ENCODE measurements around the gene TRAPPC5.

The TRAPPC5 gene

DNA sequence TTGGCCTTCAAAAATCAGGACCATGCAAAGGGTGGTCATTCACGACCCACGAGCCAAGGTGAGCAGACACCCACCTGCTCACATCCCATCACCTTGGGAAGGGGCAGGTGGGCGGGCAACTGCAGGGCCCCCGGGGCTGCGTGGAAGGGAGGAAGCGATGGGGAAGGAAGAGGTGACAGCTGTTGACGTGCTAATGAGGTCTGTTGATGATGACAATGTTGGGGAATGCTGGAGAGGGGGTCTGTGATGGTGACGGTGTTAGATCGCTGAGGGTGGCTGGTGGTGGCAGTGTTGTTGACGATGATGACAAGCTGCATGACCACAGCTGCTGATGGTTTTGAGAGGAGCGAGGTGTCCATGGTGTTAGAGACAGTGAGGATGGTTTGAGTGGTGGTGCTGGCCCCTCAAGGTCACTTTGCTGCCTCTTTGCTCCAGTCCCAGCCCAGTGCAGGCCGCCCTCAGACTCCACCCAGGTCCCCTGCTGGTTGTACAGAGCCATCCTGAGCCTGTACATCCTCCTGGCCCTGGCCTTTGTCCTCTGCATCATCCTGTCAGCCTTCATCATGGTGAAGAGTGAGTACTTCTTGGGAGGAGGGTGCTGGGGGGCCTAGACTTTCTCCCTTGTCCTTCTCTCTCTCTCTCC is 2.8 kb upstream of the TRAPPC5 start:
- no peak for DNase-seq

DNA sequence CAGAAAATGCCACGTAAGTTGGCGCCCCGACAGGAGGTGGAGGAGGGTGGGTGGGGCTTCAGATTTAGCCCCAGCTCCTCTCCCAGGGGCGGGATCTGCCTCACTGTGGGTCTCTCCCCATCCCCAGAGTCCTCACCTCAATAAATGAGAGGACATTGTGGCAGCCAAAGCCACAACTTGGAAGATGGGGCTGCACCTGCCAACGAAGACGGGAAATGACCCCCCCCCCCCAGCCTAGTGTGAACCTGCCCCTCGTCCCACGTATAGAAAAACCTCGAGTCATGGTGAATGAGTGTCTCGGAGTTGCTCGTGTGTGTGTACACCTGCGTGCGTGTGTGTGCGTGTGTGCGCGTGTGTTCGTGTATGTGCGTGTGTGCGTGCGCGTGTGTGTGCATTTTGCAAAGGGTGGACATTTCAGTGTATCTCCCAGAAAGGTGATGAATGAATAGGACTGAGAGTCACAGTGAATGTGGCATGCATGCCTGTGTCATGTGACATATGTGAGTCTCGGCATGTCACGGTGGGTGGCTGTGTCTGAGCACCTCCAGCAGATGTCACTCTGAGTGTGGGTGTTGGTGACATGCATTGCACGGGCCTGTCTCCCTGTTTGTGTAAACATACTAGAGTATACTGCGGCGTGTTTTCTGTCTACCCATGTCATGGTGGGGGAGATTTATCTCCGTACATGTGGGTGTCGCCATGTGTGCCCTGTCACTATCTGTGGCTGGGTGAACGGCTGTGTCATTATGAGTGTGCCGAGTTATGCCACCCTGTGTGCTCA is 1.5 kb upstream of the TRAPPC5 start:
- DNase-seq, result peak; percentile 82

DNA sequence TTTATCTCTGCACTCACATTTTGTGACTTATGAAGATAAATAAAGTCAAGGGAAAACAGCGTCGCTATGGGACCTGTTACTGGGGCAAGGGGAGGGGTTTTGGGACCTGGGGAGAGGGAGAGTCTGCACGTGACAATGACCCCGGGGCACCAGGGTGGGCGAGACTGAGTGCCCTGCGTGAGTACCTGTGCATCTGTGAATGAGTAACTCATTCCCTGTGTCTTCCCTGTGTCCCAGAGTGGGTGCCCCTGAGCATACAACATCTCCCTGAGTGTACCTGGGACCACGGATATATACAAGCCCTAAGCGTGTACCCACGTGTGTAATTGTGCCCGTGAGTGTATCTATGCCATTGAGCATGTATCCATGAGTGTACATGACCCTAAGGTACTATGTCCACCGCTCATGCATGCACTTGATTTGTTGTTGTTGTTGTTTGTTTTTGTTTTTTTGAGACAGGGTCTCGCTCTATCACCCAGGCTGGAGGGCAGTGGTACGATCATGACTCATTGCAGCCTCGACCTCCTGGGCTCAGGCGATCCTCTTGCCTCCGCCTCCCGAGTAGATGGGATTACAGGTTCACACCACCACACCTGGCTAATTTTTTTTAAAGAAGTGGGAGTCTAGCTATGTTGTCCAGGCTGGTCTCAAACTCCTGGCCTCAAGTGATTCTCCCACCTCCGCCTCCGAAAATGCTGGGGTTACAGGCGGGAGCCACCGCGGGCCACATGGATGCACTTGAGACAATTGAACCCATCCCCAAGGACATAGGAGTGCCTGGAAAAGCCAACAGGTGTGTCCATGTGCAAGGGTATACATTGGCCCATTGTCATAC is 645 bp upstream of the TRAPPC5 start:
- DNase-seq, result no peak

DNA sequence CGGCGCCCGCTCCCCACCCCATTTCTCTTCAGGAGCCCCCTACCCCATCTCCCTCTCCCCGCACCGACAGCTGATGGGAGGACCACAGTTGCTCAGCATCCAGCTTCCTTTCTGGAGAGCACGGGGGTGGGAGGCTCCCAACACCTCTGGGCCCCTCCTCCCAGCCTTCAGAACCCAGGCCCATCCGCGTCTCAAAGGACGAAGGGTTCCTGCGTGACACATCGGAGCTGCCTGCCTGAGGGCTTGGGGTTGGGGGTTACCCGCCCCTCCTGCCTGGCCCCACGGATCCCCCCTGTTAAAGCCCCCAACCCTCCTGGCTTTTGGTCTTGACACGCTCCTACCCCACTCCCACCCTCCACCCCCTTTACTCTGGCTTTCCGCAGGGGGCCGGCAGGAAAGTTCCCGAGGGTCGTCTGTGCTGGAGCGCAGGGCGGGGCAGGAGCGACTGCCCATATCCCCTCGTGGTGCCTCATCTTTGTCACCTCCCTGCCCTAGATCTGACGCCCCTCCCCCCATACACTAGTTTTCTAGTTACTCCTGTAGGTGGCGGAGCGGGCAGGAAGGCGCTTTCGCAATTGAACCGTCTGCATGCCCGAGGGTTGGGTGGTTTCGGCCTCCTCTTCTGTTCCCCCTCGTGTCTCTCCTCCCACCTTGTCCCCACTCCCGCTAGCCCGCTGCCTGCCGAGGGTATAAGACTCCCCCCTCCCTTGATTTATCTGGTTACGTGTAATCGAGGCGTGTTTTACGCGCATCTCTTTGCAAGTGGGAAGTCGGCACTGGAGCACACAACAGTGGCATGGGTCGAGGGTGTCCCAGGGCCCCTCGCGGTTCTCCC is 924 bp downstream of the TRAPPC5 start:
- DNase-seq, result peak; percentile 96

DNA sequence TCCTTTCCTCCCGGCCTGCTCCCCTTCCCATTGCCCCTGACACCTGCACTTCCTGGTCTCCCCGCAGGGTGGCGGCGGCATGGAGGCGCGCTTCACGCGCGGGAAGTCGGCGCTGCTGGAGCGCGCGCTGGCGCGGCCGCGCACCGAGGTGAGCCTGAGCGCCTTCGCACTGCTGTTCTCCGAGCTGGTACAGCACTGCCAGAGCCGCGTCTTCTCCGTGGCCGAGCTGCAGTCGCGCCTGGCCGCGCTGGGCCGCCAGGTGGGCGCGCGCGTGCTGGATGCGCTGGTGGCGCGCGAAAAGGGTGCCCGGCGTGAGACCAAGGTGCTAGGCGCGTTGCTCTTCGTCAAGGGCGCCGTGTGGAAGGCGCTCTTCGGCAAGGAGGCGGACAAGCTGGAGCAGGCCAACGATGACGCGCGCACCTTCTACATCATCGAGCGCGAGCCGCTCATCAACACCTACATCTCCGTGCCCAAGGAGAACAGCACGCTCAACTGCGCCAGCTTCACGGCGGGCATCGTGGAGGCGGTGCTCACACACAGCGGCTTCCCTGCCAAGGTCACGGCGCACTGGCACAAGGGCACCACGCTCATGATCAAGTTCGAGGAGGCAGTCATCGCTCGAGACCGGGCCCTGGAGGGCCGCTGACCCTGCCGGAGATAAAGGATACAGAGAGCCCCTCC is 1.7 kb downstream of the TRAPPC5 start:
- no peak for DNase-seq

DNA sequence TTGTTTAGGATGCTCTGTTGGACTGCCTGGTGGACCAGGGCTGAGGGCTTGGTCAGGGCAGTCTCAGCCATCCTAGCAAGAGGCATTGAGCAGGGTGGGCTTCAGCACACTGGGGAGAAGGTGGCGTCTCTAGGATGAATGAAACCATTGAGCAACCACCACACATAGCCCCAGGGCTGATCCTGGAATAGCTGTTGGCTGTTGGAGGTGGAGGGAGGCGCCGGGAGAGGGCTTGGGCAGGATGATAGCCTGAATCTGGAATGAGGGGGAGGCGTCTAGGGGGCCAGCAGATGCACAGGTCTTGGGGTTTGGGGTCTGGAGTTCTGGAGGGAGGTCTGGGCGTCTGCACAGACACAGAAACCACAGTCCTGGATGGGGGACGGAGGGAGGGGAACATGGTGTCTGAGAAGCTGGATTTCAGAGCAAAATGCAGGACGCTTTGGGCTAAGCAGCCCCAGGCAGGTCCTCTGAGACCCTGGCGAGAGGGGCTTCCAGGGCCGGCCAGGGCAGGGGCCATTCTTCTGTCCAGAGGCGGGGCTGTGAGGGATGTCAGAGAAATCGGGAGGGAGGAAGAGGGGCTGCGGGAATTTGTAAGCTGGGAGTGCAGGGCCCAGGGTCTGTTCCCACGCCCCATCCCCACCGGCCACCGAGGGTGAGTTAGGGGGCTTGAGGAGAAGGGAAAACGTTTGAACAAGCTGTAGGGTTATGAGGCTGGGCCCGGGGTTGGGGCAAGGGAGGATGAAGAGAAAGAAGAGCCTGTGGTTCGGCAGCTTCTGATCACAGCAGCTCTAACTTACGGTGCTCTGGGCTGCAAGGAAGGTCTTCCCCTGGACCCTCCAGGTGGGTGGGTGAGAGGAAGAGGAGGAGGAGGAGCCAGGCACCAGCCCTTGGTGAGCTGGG is 5.2 kb downstream of the TRAPPC5 start:
- DNase-seq, result no peak

DNA sequence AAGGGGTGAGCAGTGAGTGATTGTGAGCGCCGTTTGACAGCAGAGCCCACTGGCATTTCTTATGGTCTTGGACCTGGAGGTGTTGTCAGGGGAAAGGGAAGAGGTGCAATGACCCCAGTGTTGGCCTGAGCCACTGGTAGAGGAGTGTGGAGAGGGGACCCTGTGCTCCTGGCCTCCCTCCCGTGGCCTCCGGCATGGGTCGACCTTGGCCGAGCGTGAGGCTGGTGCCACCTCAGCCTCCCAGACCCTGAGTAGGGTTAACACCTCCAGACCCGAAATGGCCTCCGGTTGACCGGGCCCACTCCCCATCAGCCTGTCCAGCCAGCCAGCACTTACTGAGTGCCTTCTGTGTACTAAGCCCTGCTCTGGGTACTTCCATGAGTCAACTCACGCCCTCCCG is 6.5 kb downstream of the TRAPPC5 start:
- DNase-seq, result no peak

DNA sequence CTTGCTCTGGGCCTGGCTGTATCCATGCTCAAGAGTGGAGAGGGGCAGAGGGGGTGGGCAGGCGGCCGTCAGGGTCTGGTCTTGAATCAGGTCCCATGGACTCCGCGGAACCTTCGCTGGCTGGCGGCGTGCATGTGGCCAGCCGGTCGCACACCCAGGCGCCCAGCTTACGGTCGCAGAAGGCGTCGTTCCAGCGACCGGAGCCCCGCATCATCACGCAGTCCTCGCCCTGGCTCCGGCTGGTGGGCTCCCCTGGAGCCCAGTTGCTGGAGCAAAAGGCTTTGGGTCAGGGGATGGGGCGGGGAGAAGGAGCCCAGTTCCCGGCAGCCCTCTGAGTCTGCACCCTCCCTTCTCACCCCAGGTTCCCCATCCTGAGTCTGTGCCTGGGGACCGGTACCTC is 8.5 kb downstream of the TRAPPC5 start:
- DNase-seq, result no peak

DNA sequence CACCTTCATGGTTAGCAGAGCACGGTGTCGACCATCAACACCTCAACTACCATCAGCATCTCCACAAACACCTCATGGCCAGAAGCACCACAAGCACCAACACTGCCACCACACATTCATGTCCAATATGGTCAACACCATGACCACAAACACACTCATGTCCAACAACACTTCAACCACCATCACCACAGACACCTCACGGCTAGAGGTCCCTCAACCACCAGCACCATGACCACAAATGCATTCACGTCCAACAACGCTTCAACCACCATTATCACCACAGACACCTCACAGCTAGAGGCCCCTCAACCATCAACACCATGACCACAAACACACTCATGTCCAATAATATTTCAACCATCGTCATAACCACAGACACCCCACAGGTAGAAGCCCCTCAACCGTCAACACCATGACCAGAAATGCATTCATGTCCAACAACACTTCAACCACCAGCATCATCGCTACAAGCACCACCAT is 10.2 kb downstream of the TRAPPC5 start:
- DNase-seq, result no peak

DNA sequence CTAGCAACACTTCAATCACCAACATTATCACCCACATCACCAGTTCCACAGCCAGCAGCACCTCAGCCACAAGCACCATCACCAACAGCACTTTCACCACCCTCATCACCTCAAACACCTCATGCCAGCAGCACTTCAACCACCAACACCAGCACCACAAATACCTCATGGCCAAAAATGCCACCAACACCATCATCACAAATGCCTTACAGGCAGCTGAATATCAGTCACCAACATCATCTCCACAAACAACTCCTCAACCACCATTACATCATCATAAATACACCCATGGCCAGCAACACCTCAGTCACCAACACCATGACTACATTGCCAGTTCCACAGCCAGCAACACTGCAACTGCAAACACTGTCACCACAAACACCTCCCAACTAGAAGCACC is 10.9 kb downstream of the TRAPPC5 start:
- DNase-seq, result no peak

DNA sequence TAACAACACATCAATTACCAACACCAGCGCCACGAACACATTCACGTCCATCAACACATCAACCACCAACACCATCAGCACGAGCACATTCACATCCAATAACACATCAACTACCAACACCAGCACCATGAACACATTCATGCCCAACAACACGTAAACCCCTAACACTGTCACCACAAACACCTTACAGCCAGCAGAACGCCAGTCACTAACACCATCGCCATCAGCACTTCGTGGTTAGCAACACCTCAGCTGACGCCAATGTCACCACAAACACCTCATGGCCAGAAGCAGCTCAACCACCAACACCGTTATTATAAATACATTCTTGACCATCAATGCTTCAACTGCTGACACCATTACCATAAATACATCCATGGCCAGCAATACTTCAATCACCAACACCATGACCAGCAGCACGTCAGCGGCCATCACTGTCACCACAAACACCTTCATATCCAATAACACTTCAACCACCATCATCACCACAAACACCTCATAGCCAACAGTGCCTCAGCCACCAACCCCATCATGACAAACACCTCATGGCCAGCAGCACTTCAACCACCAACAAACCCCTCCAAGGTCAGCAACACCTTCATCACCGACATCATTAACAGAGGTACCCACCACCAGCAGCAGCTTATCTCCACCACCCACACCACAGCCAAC is 11.9 kb downstream of the TRAPPC5 start:
- DNase-seq, result no peak

DNA sequence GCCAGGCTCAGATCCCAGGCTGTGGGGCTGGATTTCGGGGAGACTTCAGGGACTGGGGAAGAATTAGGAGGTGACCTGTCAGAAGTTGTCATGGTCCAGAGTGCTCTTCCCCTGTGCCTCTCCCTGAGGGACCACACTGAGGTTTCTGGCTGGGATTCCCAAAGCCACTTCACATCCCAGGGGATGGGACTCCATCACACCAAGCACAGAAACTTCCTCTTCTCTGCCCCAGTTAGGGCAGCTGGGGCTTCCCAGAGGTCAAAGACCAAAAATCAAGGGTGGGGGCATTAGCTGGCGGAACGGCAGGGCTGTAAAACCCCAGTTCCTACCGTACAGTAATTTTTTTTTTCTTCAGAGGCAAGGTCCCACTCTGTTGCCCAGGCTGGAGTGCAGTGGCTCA is 13.9 kb downstream of the TRAPPC5 start:
- DNase-seq, result no peak

DNA sequence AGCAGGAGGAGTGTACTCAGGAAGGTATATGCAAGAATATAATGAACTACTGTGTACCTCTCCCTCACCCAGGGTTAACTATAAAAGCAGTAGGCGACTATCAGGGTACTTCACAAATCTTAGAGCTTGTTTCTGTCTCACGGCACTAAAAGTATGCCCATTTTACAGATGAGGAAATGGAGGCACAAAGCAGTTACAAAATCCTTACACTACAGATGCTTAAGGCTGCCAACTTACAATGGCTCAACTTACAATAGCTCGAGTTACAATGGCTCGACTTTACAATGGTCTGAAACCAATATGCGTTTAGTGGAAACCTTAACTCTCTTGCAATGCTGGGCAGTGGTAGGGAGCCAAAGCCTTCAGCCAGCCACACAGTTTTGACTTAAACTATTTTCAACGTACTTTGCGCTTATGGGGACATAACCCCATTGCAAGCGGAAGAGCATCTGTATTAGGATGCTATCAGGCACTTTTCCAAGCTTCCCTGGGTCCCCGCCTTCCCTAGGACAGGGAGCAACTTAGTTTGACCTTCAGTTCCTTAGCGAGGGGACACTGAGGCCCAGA is 17.2 kb downstream of the TRAPPC5 start:
- DNase-seq, result no peak

DNA sequence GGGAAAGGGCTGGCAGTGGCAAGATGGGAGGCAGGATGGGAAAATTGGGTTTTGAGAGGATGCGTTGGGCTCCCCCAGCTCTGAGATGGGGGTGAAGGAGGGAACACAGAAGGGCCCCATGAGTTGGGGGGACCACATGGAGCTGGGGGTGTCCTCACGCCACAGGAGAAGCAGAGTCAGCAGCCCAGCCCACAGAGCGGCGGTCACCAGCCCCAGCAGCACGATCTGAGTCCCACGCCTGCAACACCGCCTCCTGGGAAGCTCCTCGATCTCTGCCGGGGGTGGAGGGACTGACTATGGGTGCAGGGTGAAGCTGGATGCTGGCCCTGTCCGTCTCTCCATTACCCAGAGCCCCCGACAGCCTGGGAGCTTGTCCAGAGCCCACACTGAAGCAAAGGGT is 17.9 kb downstream of the TRAPPC5 start:
- DNase-seq, result no peak

DNA sequence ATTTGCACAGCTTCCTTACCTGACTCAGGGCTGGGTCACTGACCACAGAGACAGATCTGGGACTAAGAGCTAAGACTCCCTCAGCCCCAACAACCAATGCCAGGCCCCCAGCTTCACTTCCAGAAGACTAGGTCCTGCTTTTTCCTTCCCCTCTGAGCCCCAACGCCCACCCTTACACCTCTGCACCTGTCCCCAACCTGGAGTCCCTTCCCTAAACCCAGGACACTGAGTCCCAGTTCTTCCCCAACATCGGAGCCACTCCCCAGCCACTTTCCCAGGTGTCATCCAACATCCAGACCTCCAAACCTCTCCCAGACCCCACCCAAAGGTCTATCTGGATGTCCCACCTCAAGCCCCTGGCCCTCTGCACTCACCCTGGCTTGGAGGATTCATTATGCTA is 18.4 kb downstream of the TRAPPC5 start:
- DNase-seq, result no peak

DNA sequence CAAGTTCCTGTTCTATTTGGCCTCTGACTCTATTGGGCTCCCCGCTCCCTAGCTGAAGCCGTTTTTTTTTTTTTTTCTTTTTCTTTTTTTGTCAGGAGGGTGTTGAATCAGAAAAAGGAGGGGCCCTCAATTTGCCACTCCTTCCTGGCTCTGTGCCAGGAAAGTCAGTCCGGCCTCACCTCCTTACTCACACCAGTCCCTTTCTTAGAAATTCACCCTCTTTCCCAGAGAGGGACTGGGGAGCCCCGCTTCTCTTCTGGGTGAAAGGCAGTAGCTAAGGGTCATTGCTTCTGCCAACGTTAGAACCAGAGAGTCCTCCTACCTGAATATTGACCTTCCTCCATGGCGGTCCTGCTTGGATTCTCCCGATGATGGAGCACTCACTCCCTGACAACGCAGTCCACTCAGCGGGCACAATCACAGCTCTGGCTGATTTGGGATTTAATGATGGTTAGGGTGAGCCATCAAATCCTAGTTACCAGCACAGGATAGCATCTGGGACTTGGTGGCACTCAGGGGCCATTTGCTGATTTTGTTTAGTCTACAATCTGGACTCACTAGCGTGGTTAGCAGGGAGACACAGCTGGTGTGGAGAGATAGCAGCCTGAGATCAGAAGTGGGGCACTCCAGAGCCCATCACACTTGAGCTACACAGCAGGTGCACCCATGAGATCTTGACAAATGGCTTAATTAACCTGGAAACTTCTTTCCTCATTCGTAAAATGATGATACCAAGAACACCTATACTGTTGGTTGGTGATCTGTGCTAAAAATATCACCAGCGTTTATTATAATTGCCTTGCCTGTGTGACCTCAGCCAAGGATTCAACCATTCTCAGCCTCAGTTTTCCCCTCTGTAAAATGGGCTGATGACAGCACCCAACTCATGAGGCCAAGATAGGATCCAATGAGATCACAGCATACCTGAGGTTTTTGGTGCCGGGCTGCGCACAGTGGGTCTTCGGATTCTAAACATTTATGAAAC is 19.1 kb downstream of the TRAPPC5 start:
- peak; percentile 72 for DNase-seq

DNA sequence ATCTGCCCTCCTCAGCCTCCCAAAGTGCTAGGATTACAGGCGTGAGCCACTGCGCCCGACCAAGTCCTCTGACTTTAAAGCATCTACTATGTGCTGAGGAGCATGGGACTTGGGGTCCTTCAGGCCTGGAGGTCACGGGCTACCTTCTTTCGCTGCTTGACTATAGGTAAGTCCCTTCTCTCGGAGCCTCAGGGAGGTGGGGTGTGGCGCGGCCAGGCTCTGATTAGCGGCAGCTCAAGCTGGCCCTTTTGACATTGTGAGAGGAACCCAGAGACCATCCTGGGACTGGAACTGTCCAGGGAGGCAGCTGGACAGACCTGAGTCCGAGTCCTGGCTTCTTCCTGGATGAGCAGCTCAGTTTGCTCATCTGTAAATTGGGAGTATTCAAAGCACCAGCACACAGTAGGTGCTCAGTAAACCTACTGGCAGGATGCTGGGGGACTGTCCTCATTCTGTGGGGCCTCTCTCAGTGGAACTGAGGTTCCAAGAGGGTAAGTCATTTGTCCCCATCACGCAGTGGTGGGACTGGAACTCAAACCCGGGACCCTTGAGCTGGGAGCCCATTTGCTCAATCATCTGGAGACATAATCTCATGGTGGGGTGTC is 20.5 kb downstream of the TRAPPC5 start:
- DNase-seq, result no peak
